Fibroblast of pulmonary artery (primary cell): ENCODE results near the gene GPR3.
"Not testable (repeated sequence)": the region's sequence is repeated elsewhere in the genome, so short reads cannot be mapped to it uniquely, and the experiment has no call there.

Experiments used
- DNase-seq: peaks from one replicate; pipeline ENCODE4 v3.0.0-alpha.2; 2010; ENCODE audit warnings: low read depth
- H3K4me3 ChIP-seq: replicated peaks from 2 replicates; pipeline ENCODE4 v1.5.1; 2011; ENCODE audit warnings: low read depth, mild to moderate bottlenecking, control low read depth, low read length, moderate library complexity
- CTCF ChIP-seq: IDR thresholded peaks from 2 replicates; pipeline ENCODE4 v1.5.1; 2011; ENCODE audit warnings: mild to moderate bottlenecking, control low read depth, low read length, inconsistent platforms; ENCODE audit errors: missing control alignments

Gene GPR3

GRCh38 chr1:27430903-27431600, 38.6 kb downstream of the GPR3 start:
- H3K4me3 ChIP-seq: no peak overlapping the region
- no peak for TF ChIP-seq CTCF
- DNase-seq: peak; percentile 38

- no peak overlapping the region for H3K4me3 ChIP-seq
- TF ChIP-seq CTCF: no peak
- no peak for DNase-seq
Measured at GRCh38 chr1:27431601-27431940, 39.1 kb downstream of the GPR3 start.

GRCh38 chr1:27432725-27433124, 40.3 kb downstream of the GPR3 start:
- DNase-seq, H3K4me3 ChIP-seq: not testable (repeated sequence)

GRCh38 chr1:27433706-27434105, 41.3 kb downstream of the GPR3 start:
- TF ChIP-seq CTCF: no peak
- DNase-seq: no peak
- no peak overlapping the region for H3K4me3 ChIP-seq

GRCh38 chr1:27435566-27436203, 43.3 kb downstream of the GPR3 start:
- DNase-seq: no peak

GRCh38 chr1:27436204-27437159, 44.1 kb downstream of the GPR3 start:
- no peak for TF ChIP-seq CTCF
- H3K4me3 ChIP-seq: no peak overlapping the region
- peak; percentile 58 for DNase-seq

More at GRCh38 chr1:27435566-27436203, 43.3 kb downstream of the GPR3 start:
- TF ChIP-seq CTCF: no peak
- no peak overlapping the region for H3K4me3 ChIP-seq

- TF ChIP-seq CTCF: no peak
- DNase-seq: no peak
- no peak overlapping the region for H3K4me3 ChIP-seq
Measured at GRCh38 chr1:27438621-27439061, 46.2 kb downstream of the GPR3 start.
